Neural progenitor cell (in vitro differentiated cells): ENCODE measurements around the gene BAMBI. TPM values are rescaled to one million over a fixed set of nuclear protein-coding genes. Genes with fewer than 3 reads are reported as not detected.

Source experiments
- DNase-seq: peaks from one replicate; pipeline ENCODE4 v3.0.0-alpha.2; 2016; ENCODE audit warnings: low spot score
- H2AFZ ChIP-seq: fragments of 200-600 bp; sonication (generic); replicated peaks from 2 replicates; pipeline ENCODE4 v1.6.1; 2016; ENCODE audit warnings: antibody characterized with exemption
- H3F3A ChIP-seq: fragments of 200-600 bp; sonication (generic); 2 replicates; pipeline ENCODE4 v1.6.1; 2016; ENCODE audit warnings: antibody characterized with exemption, low read depth
- H3K27ac ChIP-seq: fragments of 200-600 bp; sonication (generic); 2 replicates; pipeline ENCODE4 v1.5.1; 2016; ENCODE audit warnings: mild to moderate bottlenecking
- H3K27me3 ChIP-seq: fragments of 200-600 bp; sonication (generic); 2 replicates; pipeline ENCODE4 v1.6.1; 2016; ENCODE audit warnings: mild to moderate bottlenecking, moderate library complexity
- H3K36me3 ChIP-seq: fragments of 200-600 bp; sonication (generic); 2 replicates; pipeline ENCODE4 v1.5.1; 2016
- H3K4me1 ChIP-seq: fragments of 200-600 bp; sonication (generic); 2 replicates; pipeline ENCODE4 v1.6.1; 2016; ENCODE audit warnings: mixed run types
- H3K4me2 ChIP-seq: fragments of 200-600 bp; sonication (generic); 2 replicates; pipeline ENCODE4 v1.6.1; 2016
- H3K4me3 ChIP-seq: fragments of 200-600 bp; sonication (generic); 2 replicates; pipeline ENCODE4 v1.5.1; 2016
- H3K79me2 ChIP-seq: fragments of 200-600 bp; sonication (generic); 2 replicates; pipeline ENCODE4 v1.6.1; 2016; ENCODE audit warnings: low read depth
- H3K9ac ChIP-seq: fragments of 200-600 bp; sonication (generic); 2 replicates; pipeline ENCODE4 v1.6.1; 2016
- H3K9me3 ChIP-seq: fragments of 200-600 bp; sonication (generic); 2 replicates; pipeline ENCODE4 v1.5.1; 2016; ENCODE audit warnings: low read depth
- H4K20me1 ChIP-seq: fragments of 200-600 bp; sonication (generic); 2 replicates; pipeline ENCODE4 v1.6.1; 2016; ENCODE audit warnings: low read depth
- H3K27ac Mint-ChIP-seq: 3 replicates; pipeline ENCODE4 v1.8.0; 2021; ENCODE audit warnings: mixed read lengths
- H3K27me3 Mint-ChIP-seq: 2 replicates; pipeline ENCODE4 v1.8.0; 2022; ENCODE audit warnings: low read depth, mild to moderate bottlenecking, inconsistent platforms, moderate library complexity, mixed read lengths; ENCODE audit not compliant: insufficient read depth
- H3K36me3 Mint-ChIP-seq: 3 replicates; pipeline ENCODE4 v1.8.0; 2021; ENCODE audit warnings: mixed read lengths
- H3K4me1 Mint-ChIP-seq: 3 replicates; pipeline ENCODE4 v1.8.0; 2021; ENCODE audit warnings: mixed read lengths
- H3K4me3 Mint-ChIP-seq: 3 replicates; pipeline ENCODE4 v1.8.0; 2021; ENCODE audit warnings: mild to moderate bottlenecking, moderate library complexity, mixed read lengths
- H3K9me3 Mint-ChIP-seq: 3 replicates; pipeline ENCODE4 v1.8.0; 2020; ENCODE audit warnings: mixed read lengths
- CTCF ChIP-seq: fragments of 200-600 bp; sonication (generic); IDR thresholded peaks from 2 replicates; pipeline ENCODE4 v1.5.1; 2017; ENCODE audit warnings: antibody characterized with exemption, mild to moderate bottlenecking
- EZH2 ChIP-seq: fragments of 200-600 bp; sonication (generic); IDR thresholded peaks from 2 replicates; pipeline ENCODE4 v1.6.1; 2017; ENCODE audit warnings: antibody characterized with exemption, mild to moderate bottlenecking, moderate library complexity
- EZH2phosphoT487 ChIP-seq: fragments of 200-600 bp; sonication (generic); IDR thresholded peaks from 2 replicates; pipeline ENCODE4 v1.6.1; 2017; ENCODE audit warnings: antibody characterized with exemption
- total RNA-seq: library from RNA; depleted of rRNA; stranded (reverse); fragments of >200 nt; gene quantifications from 2 replicates; pipeline ENCODE4 v1.2.3, GENCODE V29; 2015; ENCODE audit warnings: low replicate concordance

The BAMBI gene
- total RNA-seq, 1 donor from 2014 or later, result 2.2 TPM

- H3K27me3 ChIP-seq, result peaks cover 78% of the 10 kb centered on the region
- H3K27ac ChIP-seq, result no peak overlapping the region
- H3F3A ChIP-seq, result peaks cover 42% of the 10 kb centered on the region
- peaks cover 7% of the 10 kb centered on the region for H3K27me3 Mint-ChIP-seq
- no peaks in the 10 kb centered on the region for H3K36me3 ChIP-seq
- H3K4me1 Mint-ChIP-seq, result peaks cover 51% of the 10 kb centered on the region
- H3K4me3 Mint-ChIP-seq, result peak overlapping the region; percentile 94
- TF ChIP-seq EZH2phosphoT487, result no peak
- no peak for TF ChIP-seq CTCF
- TF ChIP-seq EZH2, result peak; percentile 38
- H3K4me1 ChIP-seq, result peaks cover 36% of the 10 kb centered on the region
- H4K20me1 ChIP-seq, result peaks cover 32% of the 10 kb centered on the region
- no peak overlapping the region for H3K9ac ChIP-seq
- no peaks in the 10 kb centered on the region for H3K79me2 ChIP-seq
- no peaks in the 10 kb centered on the region for H3K9me3 ChIP-seq
- peak overlapping the region; percentile 9 for H3K27ac Mint-ChIP-seq
- H3K4me2 ChIP-seq, result peak overlapping the region; percentile 98
- DNase-seq, result peak; percentile 47
- H3K4me3 ChIP-seq, result peak overlapping the region; percentile 76
- peaks cover 21% of the 10 kb centered on the region for H3K36me3 Mint-ChIP-seq
- no peaks in the 10 kb centered on the region for H3K9me3 Mint-ChIP-seq
- H2AFZ ChIP-seq, result peak overlapping the region; percentile 92
Observed at GRCh38 chr10:28678687-28679457, 1.6 kb downstream of the BAMBI start.

GRCh38 chr10:28679581-28680357, 2.4 kb downstream of the BAMBI start:
- no peaks in the 10 kb centered on the region for H3K9me3 Mint-ChIP-seq
- Histone ChIP-seq H3K27me3 (peaks cover 69% of the 10 kb centered on the region), H4K20me1 (peaks cover 32% of the 10 kb centered on the region), H2AFZ (no peak overlapping the region), H3K4me1 (peaks cover 36% of the 10 kb centered on the region), H3K4me3 (peak overlapping the region; percentile 76), H3K36me3 (no peaks in the 10 kb centered on the region), H3K4me2 (peak overlapping the region; percentile 98), H3F3A (peaks cover 42% of the 10 kb centered on the region), H3K79me2 (no peaks in the 10 kb centered on the region), H3K9me3 (no peaks in the 10 kb centered on the region), H3K27ac (no peak overlapping the region), H3K9ac (no peak overlapping the region)
- TF ChIP-seq CTCF, result peak; percentile 50
- peak; percentile 52 for TF ChIP-seq EZH2
- no peak for TF ChIP-seq EZH2phosphoT487
- H3K27me3 Mint-ChIP-seq, result peaks cover 5% of the 10 kb centered on the region
- peak; percentile 41 for DNase-seq
- H3K27ac Mint-ChIP-seq, result no peak overlapping the region
- H3K36me3 Mint-ChIP-seq, result peaks cover 21% of the 10 kb centered on the region
- H3K4me1 Mint-ChIP-seq, result peaks cover 54% of the 10 kb centered on the region
- peak overlapping the region; percentile 94 for H3K4me3 Mint-ChIP-seq

- peaks cover 63% of the 10 kb centered on the region for H3K27me3 ChIP-seq
- no peak overlapping the region for H3K9ac ChIP-seq
- no peaks in the 10 kb centered on the region for H3K36me3 ChIP-seq
- H3K9me3 Mint-ChIP-seq, result no peaks in the 10 kb centered on the region
- H3K27ac Mint-ChIP-seq, result no peak overlapping the region
- no peak for DNase-seq
- no peak overlapping the region for H3K27ac ChIP-seq
- peaks cover 36% of the 10 kb centered on the region for H3K4me1 ChIP-seq
- peak overlapping the region; percentile 98 for H3K4me2 ChIP-seq
- H3K27me3 Mint-ChIP-seq, result no peaks in the 10 kb centered on the region
- H3K79me2 ChIP-seq, result no peaks in the 10 kb centered on the region
- peak overlapping the region; percentile 94 for H3K4me3 Mint-ChIP-seq
- H2AFZ ChIP-seq, result no peak overlapping the region
- H3K9me3 ChIP-seq, result no peaks in the 10 kb centered on the region
- H3K4me3 ChIP-seq, result no peak overlapping the region
- peaks cover 36% of the 10 kb centered on the region for H3F3A ChIP-seq
- H3K4me1 Mint-ChIP-seq, result peaks cover 55% of the 10 kb centered on the region
- TF ChIP-seq EZH2, result no peak
- no peak for TF ChIP-seq EZH2phosphoT487
- TF ChIP-seq CTCF, result no peak
- peaks cover 24% of the 10 kb centered on the region for H3K36me3 Mint-ChIP-seq
- H4K20me1 ChIP-seq, result peaks cover 32% of the 10 kb centered on the region
Observed at GRCh38 chr10:28680358-28680752, 3.0 kb downstream of the BAMBI start.
